RWPE2 (cell line): ENCODE measurements around the gene ANKDD1B.
"Not testable (repeated sequence)": the region's sequence is repeated elsewhere in the genome, so short reads cannot be mapped to it uniquely, and the experiment has no call there.

Experiments
- ATAC-seq: fragments of 200-7000 bp; cut with Tn5 transposase; 3 replicates; pipeline ENCODE4 v1.9.1; 2021; ENCODE audit warnings: low read depth
- DNase-seq: peaks from one replicate; pipeline ENCODE4 v3.0.0-alpha.2; 2020; ENCODE audit warnings: low spot score
- H3K27ac ChIP-seq: fragments of 450-650 bp; 2 replicates; pipeline ENCODE4 v1.5.1; 2017; ENCODE audit warnings: mild to moderate bottlenecking; ENCODE audit not compliant: poor library complexity, severe bottlenecking
- H3K27me3 ChIP-seq: fragments of 250-450 bp; sonication (Bioruptor Pico); 2 replicates; pipeline ENCODE4 v1.5.1; 2021; ENCODE audit warnings: mild to moderate bottlenecking, moderate library complexity; ENCODE audit not compliant: insufficient read depth, poor library complexity, severe bottlenecking
- H3K36me3 ChIP-seq: fragments of 250-450 bp; sonication (Bioruptor Pico); 2 replicates; pipeline ENCODE4 v1.5.1; 2020; ENCODE audit warnings: low read depth, mild to moderate bottlenecking, moderate library complexity
- H3K4me1 ChIP-seq: fragments of 250-450 bp; sonication (Bioruptor Pico); 2 replicates; pipeline ENCODE4 v1.5.1; 2021; ENCODE audit warnings: mild to moderate bottlenecking, moderate library complexity; ENCODE audit not compliant: insufficient read depth, poor library complexity, severe bottlenecking
- H3K4me3 ChIP-seq: fragments of 250-450 bp; sonication (Bioruptor Pico); 2 replicates; pipeline ENCODE4 v1.5.1; 2021; ENCODE audit warnings: mild to moderate bottlenecking, moderate library complexity; ENCODE audit not compliant: severe bottlenecking
- H3K9me3 ChIP-seq: fragments of 250-450 bp; sonication (Bioruptor Pico); 2 replicates; pipeline ENCODE4 v1.5.1; 2021; ENCODE audit warnings: mild to moderate bottlenecking, moderate library complexity; ENCODE audit not compliant: severe bottlenecking
- TF ChIP-seq, protein P1 (sequence below): fragments of 450-650 bp; IDR thresholded peaks from one replicate; pipeline ENCODE4 v1.5.1; 2017; ENCODE audit warnings: mild to moderate bottlenecking, moderate library complexity; ENCODE audit not compliant: poor library complexity, severe bottlenecking

Gene ANKDD1B

DNA sequence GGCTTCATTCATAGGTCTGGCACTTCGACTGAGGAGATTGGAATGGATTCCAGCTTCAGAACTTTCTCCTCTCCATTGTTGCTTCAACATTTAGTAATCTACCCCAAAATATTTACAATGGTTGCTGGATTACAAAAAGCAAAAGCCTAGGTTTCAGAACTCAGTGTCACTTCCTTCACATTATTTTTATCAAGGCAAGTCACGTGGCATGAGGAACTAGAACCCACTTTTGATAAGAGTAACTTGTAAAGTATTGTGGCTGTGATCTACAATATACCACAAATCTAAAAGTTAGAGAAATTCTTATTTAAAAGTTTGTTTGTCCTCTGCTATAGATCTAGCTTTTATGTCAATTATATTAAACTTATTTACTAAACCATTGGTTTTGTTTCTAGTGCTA lies 39.7 kb upstream of the ANKDD1B start:
- ATAC-seq, result no peak
- Histone ChIP-seq H3K27me3 (no peaks in the 10 kb centered on the region), H3K4me1 (peaks cover 16% of the 10 kb centered on the region), H3K9me3 (peaks cover 3% of the 10 kb centered on the region), H3K27ac (no peak overlapping the region), H3K4me3 (no peak overlapping the region), H3K36me3 (peaks cover 48% of the 10 kb centered on the region)
- no peak for DNase-seq
- TF ChIP-seq, protein P1, sequence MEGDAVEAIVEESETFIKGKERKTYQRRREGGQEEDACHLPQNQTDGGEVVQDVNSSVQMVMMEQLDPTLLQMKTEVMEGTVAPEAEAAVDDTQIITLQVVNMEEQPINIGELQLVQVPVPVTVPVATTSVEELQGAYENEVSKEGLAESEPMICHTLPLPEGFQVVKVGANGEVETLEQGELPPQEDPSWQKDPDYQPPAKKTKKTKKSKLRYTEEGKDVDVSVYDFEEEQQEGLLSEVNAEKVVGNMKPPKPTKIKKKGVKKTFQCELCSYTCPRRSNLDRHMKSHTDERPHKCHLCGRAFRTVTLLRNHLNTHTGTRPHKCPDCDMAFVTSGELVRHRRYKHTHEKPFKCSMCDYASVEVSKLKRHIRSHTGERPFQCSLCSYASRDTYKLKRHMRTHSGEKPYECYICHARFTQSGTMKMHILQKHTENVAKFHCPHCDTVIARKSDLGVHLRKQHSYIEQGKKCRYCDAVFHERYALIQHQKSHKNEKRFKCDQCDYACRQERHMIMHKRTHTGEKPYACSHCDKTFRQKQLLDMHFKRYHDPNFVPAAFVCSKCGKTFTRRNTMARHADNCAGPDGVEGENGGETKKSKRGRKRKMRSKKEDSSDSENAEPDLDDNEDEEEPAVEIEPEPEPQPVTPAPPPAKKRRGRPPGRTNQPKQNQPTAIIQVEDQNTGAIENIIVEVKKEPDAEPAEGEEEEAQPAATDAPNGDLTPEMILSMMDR, result no peak

DNA sequence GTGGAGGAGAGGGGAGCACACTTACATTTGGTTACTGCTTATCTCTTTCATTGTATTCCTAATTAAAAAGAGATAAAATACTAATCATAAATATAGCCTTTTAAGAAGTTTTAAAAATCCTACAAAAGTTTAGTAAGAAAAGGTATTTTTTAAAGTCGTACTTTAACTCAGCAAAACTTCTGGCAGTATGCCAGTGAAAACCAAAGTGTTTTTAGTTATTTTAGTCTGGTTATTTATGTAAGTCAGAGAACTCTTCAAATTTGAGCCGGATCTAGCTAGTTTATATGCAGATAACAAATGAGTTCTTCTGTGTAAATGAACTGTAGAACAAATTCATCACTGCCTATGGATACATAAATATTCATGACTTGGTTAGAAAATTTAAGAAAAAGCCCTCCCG lies 36.5 kb upstream of the ANKDD1B start:
- Histone ChIP-seq H3K4me3 (no peak overlapping the region), H3K4me1 (peaks cover 3% of the 10 kb centered on the region), H3K27ac (no peak overlapping the region), H3K9me3 (peaks cover 3% of the 10 kb centered on the region), H3K27me3 (no peaks in the 10 kb centered on the region), H3K36me3 (peaks cover 63% of the 10 kb centered on the region)
- no peak for ATAC-seq
- TF ChIP-seq, protein P1, result no peak
- no peak for DNase-seq

DNA sequence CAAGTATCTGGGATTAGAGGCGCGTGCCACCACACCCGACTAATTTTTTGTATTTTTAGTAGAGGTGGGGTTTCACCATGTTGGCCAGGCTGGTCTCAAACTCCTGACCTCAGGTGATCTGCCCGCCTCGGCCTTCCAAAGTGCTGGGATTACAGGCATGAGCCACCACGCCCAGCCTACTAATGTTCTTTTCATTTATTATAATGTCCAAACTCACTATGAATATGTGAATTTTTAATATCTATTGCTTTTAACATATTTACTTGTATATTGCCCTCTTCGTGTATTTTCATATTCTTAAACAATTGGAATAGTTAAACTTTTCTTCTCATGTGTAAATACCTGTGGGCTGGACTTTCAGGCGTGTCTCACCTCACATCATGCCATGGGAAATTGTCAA lies 33.0 kb upstream of the ANKDD1B start:
- peaks cover 76% of the 10 kb centered on the region for H3K36me3 ChIP-seq
- H3K4me3 ChIP-seq, DNase-seq, ATAC-seq, H3K4me1 ChIP-seq, H3K9me3 ChIP-seq, H3K27me3 ChIP-seq, H3K27ac ChIP-seq: not testable (repeated sequence)

DNA sequence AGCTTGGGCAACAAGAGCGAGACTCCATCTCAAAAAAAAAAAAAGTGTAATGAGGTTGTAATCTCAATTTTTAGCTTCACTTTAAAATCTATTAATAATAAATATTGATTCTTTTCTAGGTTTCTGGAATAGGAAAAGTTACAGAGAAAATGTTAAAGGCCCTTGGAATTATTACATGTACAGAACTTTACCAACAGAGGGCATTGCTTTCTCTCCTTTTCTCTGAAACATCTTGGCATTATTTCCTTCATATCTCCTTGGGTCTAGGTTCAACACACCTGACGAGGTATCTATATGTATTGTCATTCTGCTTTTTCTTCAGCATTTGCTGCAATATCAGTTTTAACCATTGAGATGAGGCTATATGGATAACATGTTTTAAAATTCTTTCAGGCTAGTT lies 26.6 kb upstream of the ANKDD1B start:
- Histone ChIP-seq H3K36me3 (peaks cover 81% of the 10 kb centered on the region), H3K9me3 (no peaks in the 10 kb centered on the region), H3K27ac (no peak overlapping the region), H3K27me3 (no peaks in the 10 kb centered on the region), H3K4me3 (no peak overlapping the region), H3K4me1 (no peaks in the 10 kb centered on the region)
- DNase-seq, result no peak
- no peak for ATAC-seq
- TF ChIP-seq, protein P1, result peak; percentile 53

DNA sequence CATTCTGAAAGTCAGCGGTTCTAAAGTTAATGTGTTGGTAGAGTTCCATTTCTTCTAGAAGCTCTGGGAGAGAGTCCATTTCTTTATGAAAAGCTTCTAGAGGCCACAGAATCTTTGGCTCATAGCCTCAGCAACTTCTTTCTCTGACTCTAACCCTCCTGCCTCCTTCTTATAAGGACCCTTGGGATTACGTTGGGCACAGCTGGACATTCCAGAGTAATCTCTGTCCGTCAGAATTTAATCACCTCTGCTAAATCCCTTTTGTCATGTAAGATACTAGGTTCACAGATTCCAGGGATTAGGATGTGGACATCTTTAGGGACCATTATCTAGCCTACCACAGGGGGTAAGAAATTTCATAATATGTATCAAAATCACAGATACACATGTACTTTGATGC lies 22.6 kb upstream of the ANKDD1B start:
- Histone ChIP-seq H3K36me3 (peaks cover 81% of the 10 kb centered on the region), H3K27ac (no peak overlapping the region), H3K9me3 (peaks cover 2% of the 10 kb centered on the region), H3K4me1 (no peaks in the 10 kb centered on the region), H3K4me3 (no peak overlapping the region), H3K27me3 (no peaks in the 10 kb centered on the region)
- DNase-seq (no peak), ATAC-seq (no peak)
- TF ChIP-seq, protein P1, result no peak
